Neuron (in vitro differentiated cells): ENCODE results near the gene ESRRA.

ENCODE experiments used
- H2AFZ ChIP-seq: one replicate; pipeline ENCODE4 v1.6.1; 2013; ENCODE audit warnings: low read depth, mild to moderate bottlenecking, inconsistent platforms, low read length, moderate library complexity
- H3K27me3 ChIP-seq: one replicate; pipeline ENCODE4 v1.6.1; 2013; ENCODE audit warnings: low read length; ENCODE audit not compliant: insufficient read depth
- H3K36me3 ChIP-seq: one replicate; pipeline ENCODE4 v1.6.1; 2013; ENCODE audit warnings: low read length; ENCODE audit not compliant: insufficient read depth
- H3K4me1 ChIP-seq: one replicate; pipeline ENCODE4 v1.6.1; 2013; ENCODE audit warnings: low read length; ENCODE audit not compliant: insufficient read depth
- H3K4me3 ChIP-seq: 2 replicates; pipeline ENCODE4 v1.5.1; 2013; ENCODE audit warnings: mild to moderate bottlenecking, low read length, moderate library complexity
- H3K9me3 ChIP-seq: one replicate; pipeline ENCODE4 v1.6.1; 2013; ENCODE audit warnings: low read length

Gene ESRRA

GRCh38 chr11:64340671-64341335, 35.5 kb downstream of the ESRRA start:
- no peaks in the 10 kb centered on the region for H3K4me1 ChIP-seq
- H3K27me3 ChIP-seq = peaks cover 26% of the 10 kb centered on the region
- no peaks in the 10 kb centered on the region for H3K9me3 ChIP-seq
- H3K4me3 ChIP-seq = no peak overlapping the region
- no peaks in the 10 kb centered on the region for H3K36me3 ChIP-seq
- no peak overlapping the region for H2AFZ ChIP-seq

- Histone ChIP-seq H3K4me1 (no peaks in the 10 kb centered on the region), H3K36me3 (no peaks in the 10 kb centered on the region), H2AFZ (no peak overlapping the region), H3K27me3 (peaks cover 26% of the 10 kb centered on the region), H3K4me3 (no peak overlapping the region), H3K9me3 (no peaks in the 10 kb centered on the region)
Observed at GRCh38 chr11:64341429-64341828, 36.1 kb downstream of the ESRRA start.

GRCh38 chr11:64341851-64342791, 36.8 kb downstream of the ESRRA start:
- H3K27me3 ChIP-seq = peaks cover 26% of the 10 kb centered on the region
- H3K9me3 ChIP-seq = no peaks in the 10 kb centered on the region
- no peak overlapping the region for H3K4me3 ChIP-seq
- no peaks in the 10 kb centered on the region for H3K4me1 ChIP-seq
- no peaks in the 10 kb centered on the region for H3K36me3 ChIP-seq
- H2AFZ ChIP-seq = no peak overlapping the region

GRCh38 chr11:64342869-64343745, 37.8 kb downstream of the ESRRA start:
- H3K4me1 ChIP-seq = no peaks in the 10 kb centered on the region
- no peak overlapping the region for H3K4me3 ChIP-seq
- no peak overlapping the region for H2AFZ ChIP-seq
- H3K36me3 ChIP-seq = no peaks in the 10 kb centered on the region
- no peaks in the 10 kb centered on the region for H3K9me3 ChIP-seq
- peaks cover 26% of the 10 kb centered on the region for H3K27me3 ChIP-seq

- Histone ChIP-seq H3K27me3 (peaks cover 24% of the 10 kb centered on the region), H2AFZ (no peak overlapping the region), H3K36me3 (no peaks in the 10 kb centered on the region), H3K4me3 (no peak overlapping the region), H3K4me1 (peaks cover 7% of the 10 kb centered on the region), H3K9me3 (no peaks in the 10 kb centered on the region)
Observed at GRCh38 chr11:64343767-64344559, 38.6 kb downstream of the ESRRA start.

- peaks cover 16% of the 10 kb centered on the region for H3K27me3 ChIP-seq
- no peaks in the 10 kb centered on the region for H3K9me3 ChIP-seq
- no peaks in the 10 kb centered on the region for H3K36me3 ChIP-seq
- no peak overlapping the region for H2AFZ ChIP-seq
- H3K4me1 ChIP-seq = peaks cover 7% of the 10 kb centered on the region
- no peak overlapping the region for H3K4me3 ChIP-seq
Observed at GRCh38 chr11:64344787-64345186, 39.5 kb downstream of the ESRRA start.

GRCh38 chr11:64347193-64347867, 42.0 kb downstream of the ESRRA start:
- H2AFZ ChIP-seq = no peak overlapping the region
- H3K4me1 ChIP-seq = peaks cover 13% of the 10 kb centered on the region
- no peaks in the 10 kb centered on the region for H3K9me3 ChIP-seq
- H3K36me3 ChIP-seq = no peaks in the 10 kb centered on the region
- H3K4me3 ChIP-seq = no peak overlapping the region
- H3K27me3 ChIP-seq = no peaks in the 10 kb centered on the region

GRCh38 chr11:64348383-64349024, 43.2 kb downstream of the ESRRA start:
- Histone ChIP-seq H3K9me3 (no peaks in the 10 kb centered on the region), H2AFZ (no peak overlapping the region), H3K36me3 (no peaks in the 10 kb centered on the region), H3K4me1 (peaks cover 13% of the 10 kb centered on the region), H3K27me3 (no peaks in the 10 kb centered on the region), H3K4me3 (no peak overlapping the region)

GRCh38 chr11:64349025-64349387, 43.7 kb downstream of the ESRRA start:
- no peak overlapping the region for H3K4me3 ChIP-seq
- H2AFZ ChIP-seq = no peak overlapping the region
- H3K27me3 ChIP-seq = no peaks in the 10 kb centered on the region

GRCh38 chr11:64349404-64349803, 44.1 kb downstream of the ESRRA start:
- H3K4me1 ChIP-seq = peaks cover 13% of the 10 kb centered on the region
- H3K36me3 ChIP-seq = no peaks in the 10 kb centered on the region
- no peak overlapping the region for H3K4me3 ChIP-seq
- H3K27me3 ChIP-seq = no peaks in the 10 kb centered on the region
- no peaks in the 10 kb centered on the region for H3K9me3 ChIP-seq
- no peak overlapping the region for H2AFZ ChIP-seq

More at GRCh38 chr11:64349025-64349387, 43.7 kb downstream of the ESRRA start:
- Histone ChIP-seq H3K9me3 (no peaks in the 10 kb centered on the region), H3K4me1 (peaks cover 13% of the 10 kb centered on the region), H3K36me3 (no peaks in the 10 kb centered on the region)

GRCh38 chr11:64351136-64351631, 45.9 kb downstream of the ESRRA start:
- Histone ChIP-seq H3K4me3 (no peak overlapping the region), H3K4me1 (peaks cover 19% of the 10 kb centered on the region), H2AFZ (no peak overlapping the region), H3K9me3 (no peaks in the 10 kb centered on the region), H3K27me3 (no peaks in the 10 kb centered on the region), H3K36me3 (no peaks in the 10 kb centered on the region)
